Hindlimb muscle (tissue), 1 donor: Measurements from ENCODE around the gene DPM1. TPM values are rescaled to one million over a fixed set of nuclear protein-coding genes. Genes with fewer than 3 reads are reported as not detected.
"Not testable (repeated sequence)": the region's sequence is repeated elsewhere in the genome, so short reads cannot be mapped to it uniquely, and the experiment has no call there.

Source experiments
- DNase-seq: peaks from one replicate; pipeline ENCODE4 v3.0.0-alpha.2; 2013
- polyA plus RNA-seq: library from polyadenylated mRNA; unstranded; fragments of 120-200 nt; gene quantifications from one replicate; pipeline ENCODE4 v1.2.1, GENCODE V29; 2013; ENCODE audit not compliant: insufficient read length

The DPM1 gene
- polyA plus RNA-seq, 1 donor = 39.1 TPM

DNA sequence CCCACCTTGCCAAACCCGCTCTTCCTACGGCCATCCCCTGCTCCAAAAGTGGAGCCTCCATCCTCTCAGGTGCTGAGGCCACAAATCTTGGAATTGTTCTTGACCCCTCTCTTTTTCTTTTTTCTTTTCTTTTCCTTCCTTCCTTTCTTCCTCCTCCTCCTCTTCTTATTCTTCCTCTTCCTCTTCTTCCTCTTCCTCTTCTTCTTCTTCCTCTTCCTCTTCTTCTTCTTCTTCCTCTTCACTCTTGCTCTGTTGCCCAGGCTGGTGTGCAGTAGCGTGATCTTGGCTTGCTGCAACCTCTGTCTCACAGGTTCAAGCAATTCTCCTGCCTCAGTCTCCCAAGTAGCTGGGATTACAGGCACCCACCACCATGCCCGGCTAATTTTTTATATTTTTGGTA lies 20.2 kb upstream of the DPM1 start:
- not testable (repeated sequence) for DNase-seq

DNA sequence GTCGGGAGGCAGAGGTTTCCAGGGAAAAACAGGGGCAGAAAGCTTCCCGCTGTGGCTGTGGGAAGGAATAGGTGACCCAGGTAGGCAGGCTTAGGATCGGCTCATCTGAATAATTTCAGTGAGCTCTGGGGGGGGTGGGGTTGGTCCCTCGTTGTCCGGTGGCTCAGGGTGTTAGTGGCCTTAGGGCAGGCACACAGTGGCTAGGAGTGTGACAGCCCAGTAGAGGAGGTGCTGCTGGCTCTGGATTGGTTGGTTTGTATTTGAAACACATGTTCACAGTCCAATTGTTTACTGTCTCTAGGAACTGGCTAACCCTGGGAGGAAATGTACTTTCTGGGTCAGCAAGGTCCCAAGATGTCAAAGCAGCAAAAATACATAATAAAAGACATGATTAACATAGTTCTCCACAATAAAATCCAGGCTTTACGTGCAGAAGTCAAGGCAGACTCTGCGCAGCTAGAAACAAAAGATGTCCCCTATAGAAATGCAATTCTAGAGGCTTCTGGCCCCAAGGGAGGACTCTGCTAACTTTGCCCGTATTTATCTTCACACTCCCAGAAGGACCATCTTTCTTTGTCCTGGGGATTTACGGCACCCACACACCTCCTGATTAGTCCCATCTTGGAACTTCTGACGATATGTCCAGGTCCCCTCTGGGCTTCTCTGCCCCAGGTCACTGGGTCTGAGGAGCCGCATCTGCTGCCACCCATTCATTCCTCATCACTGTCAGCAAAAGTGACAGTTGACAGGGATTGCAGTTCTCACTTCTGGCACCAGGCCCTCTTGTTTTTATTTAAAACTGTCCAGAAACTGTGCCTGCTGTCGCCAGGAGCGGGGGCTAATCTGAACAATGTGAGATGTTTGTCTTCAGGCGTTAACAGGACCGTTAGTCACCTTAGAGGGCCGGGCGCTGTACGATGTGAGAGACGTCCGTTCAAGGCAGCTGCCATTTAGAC lies 19.0 kb upstream of the DPM1 start:
- DNase-seq = no peak

DNA sequence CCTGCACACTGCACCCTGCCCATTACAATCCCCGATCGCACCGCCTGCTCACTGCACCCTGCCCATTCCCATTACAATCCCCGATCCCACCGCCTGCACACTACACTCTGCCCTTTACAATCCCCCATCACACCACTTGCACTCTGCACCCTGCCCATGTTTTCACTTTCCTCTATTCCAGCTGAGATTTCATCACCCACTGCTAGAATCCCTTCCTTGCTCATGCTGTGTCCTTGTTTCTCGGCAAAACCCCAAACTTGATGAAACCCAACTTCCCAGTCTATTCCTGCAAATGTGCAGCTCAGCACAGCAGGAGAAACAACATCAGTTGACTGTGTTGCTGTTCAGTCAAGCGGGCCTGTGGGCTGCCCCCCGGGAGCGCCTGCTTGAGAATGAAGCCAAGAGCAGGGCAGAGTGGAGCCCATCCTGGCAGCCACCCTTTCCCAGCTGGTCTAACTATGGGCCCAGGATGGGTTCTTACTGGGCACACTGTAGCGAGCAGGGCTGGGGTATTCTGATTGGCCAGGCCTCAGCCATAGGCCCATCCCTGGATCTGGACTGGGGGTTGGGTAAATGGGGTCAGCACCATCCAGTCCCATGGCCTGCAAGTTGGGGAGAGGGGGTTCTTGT lies 17.5 kb upstream of the DPM1 start:
- DNase-seq = no peak

DNA sequence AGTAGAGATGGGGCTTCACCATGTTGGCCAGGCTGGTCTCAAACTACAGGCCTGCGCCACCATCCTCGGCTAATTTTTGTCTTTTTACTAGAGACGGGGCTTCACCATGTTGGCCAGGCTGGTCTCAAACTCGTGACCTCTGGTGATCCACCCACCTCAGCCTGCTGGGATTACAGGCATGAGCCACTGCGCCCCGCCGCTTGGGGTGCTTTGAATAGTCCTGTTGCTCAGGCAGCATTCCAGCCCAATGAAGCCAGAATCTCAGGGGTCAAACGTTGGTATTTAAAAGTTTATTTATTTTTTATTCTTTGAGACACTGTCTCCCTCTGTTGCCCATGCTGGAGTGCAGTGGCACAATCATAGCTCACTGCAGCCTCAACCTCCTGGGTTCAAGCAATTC lies 11.6 kb upstream of the DPM1 start:
- DNase-seq = no peak

DNA sequence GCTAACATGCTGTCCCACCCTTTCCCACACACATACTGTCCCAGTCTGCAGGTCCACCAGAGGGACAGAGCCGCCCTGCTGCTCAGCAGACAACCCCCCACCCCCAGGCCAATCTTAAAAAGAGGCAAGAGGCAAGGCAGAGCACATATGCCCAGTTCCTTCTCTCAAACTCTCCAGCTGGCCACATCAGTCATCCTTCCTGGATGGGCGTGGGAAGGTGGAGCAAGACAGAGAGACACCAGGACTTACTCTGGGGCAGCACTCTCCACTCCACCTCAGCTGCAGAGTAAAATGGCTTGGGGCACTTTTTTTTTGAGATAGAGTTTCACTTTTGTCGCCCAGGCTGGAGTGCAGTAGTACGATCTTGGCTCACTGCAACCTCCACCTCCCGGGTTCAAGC lies 11.1 kb upstream of the DPM1 start:
- no peak for DNase-seq

DNA sequence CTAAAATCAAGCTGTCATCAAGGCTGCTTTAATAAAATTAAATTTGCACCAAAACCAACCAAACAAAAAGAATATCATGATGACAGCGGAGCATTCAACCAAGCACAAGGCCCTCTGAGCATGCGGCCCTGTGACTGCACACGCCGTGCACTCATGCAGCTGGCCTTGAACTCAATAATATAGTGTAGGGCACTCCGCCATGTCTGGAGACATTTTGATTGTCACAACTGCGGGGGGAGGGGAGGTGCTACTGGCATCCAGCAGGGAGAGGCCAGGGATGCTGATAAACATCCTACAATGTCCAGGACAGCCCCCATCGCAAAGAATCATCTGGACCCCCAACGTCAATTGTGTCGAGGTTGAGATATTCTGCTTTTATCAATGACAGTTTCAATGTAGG lies 10.0 kb upstream of the DPM1 start:
- no peak for DNase-seq

DNA sequence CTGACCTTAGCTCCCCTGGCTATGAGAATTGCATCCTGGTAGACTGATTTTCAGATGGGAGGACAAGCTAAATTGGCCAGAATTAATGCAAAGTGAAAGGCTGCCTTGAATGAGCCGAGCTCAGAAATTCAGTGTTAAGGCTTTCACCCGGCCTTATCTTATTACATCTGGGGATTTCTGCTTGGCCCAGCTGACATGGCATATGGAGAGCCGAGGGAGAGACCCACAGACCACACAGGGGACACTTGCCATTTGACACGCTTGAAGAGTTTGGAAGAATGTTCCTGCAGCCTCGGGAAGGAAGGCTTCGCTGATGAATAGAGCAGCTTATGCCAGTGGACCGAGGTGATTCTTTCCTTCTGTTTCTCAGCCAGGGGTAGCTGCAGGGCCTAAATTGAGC lies 9.3 kb upstream of the DPM1 start:
- no peak for DNase-seq

DNA sequence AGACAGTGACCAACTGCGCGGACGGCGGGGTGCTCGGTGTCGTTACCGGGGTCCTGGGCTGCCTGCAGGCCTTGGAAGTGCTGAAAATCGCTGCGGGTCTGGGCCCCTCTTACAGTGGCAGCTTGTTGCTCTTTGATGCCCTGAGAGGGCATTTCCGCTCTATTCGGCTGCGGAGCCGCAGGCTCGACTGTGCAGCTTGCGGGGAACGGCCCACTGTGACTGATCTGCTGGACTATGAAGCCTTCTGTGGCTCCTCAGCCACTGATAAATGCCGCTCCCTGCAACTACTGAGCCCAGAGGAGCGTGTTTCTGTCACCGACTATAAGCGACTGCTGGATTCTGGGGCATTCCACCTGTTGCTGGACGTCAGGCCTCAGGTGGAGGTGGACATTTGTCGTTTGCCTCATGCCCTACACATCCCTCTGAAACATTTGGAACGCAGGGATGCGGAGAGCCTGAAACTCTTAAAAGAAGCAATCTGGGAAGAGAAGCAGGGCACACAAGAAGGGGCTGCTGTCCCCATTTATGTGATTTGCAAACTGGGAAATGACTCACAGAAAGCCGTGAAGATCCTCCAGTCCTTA lies 1.3 kb upstream of the DPM1 start:
- DNase-seq = no peak

DNA sequence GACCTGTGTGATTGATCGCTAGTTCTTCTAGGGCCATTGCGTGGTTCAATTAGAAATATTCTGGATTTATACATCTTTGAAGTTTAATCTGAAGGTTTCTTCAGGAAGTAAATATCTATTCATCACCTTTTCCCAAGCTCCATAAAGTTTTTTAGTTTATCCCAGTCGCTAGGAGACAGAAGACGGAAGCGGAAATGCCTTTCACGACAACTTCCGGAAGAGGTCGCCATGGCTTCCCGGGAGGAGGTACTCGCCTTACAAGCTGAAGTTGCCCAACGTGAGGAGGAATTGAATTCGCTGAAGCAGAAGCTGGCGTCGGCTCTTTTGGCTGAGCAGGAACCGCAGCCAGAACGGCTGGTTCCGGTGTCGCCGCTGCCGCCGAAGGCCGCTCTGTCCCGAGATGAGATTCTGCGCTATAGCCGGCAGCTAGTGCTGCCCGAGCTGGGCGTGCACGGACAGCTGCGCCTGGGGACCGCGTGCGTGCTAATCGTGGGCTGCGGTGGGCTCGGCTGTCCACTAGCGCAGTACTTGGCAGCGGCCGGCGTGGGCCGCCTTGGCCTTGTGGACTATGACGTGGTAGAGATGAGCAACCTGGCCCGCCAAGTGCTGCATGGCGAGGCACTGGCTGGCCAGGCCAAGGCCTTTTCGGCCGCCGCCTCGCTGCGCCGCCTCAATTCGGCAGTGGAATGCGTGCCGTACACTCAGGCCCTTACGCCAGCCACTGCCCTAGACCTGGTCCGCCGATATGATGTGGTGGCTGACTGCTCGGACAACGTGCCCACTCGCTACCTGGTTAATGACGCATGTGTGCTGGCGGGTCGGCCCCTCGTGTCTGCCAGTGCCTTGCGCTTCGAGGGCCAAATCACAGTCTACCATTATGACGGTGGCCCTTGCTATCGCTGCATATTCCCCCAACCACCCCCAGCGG lies 547 bp upstream of the DPM1 start, which contains the start of gene MOCS3:
Gene MOCS3 (plus strand): TSS at position 204 of the 928 bp plus-strand sequence. CDS start 25 bp downstream, at position 229.
- DNase-seq = peak; percentile 91

DNA sequence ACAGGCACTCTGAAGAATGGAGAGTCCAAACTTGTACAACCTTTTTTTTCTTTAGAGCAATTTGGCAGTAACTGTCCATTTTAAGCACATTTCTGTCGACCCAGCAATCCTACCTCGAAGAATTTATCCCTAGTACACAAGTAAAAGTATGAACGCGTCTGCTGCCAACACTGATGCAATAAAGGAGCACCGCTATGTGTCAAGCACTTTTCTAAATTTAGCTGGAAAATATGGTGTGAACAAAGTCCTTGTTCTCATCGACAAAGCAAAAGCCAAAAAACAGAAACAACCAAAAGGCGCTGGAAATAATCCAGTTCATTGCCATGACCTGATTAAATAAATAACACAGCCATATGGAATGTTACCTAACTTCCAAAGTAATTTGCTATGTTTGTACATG lies 1.1 kb downstream of the DPM1 start:
- no peak for DNase-seq

DNA sequence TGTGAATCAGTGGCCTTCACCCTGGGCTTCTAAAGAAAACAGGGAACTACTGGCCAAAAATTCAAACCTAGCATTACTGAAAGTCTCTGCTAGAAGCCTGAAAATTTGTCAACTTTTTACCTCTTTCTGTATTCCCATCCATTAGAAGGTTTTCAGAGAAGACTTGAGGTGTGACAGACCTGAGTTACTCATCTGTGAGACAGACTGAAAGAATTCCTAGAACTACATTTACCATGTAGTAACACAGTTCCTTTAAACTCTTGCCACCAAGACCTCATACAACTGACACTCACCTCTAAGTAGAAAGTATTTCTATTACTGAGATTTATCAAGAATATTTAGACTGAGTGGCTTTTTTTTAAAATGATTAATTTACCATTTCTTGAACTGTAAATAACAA lies 4.5 kb downstream of the DPM1 start:
- no peak for DNase-seq

DNA sequence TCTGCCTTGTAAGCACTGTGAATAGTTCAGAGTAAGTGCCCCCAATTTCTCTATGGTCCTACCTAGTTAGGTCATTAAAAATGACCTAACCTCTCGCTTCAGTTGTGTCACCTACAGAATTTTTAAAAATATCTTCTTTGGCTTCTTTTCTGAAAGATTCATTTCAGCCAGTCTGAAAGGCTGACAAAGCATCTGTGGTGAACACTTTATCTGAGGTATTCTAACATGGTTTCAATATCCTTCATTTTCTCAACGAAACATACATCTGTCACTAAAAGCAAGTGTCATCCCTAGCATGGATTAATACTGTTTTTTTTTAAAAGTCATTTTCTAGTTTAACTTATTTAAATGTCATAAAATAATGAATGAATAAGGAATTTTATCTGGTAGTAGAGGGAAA lies 5.1 kb downstream of the DPM1 start:
- DNase-seq = no peak

DNA sequence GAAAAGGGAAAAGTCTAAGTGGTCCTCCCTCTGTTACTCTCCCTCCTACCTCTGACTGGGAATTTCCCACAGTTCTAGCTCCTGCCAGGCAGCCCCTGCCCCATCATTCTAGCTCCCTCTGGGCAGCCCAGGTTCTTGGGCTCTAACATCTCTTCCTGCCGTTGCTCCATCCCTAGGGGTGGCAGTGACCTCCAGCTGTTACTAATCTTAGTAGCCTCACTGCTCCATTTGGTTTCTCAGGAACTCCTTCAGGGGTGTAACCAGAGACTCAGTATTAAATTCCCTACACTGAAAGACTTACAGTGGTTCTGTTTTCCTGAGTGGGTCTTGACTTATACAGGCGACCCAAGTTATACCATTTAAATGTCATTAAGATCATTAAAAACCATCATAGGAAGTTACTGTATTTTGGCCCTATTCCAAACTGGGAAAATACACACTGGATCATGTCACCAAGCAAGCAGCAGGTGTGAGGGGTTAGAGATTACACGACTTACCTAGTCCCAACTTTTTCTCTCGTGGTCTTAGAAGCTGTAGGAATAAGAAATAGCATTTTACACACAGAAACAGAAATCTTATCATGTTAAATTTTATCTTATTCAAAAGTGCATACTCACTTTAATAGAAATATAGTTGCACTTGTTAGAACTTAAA lies 10.1 kb downstream of the DPM1 start:
- DNase-seq = no peak

DNA sequence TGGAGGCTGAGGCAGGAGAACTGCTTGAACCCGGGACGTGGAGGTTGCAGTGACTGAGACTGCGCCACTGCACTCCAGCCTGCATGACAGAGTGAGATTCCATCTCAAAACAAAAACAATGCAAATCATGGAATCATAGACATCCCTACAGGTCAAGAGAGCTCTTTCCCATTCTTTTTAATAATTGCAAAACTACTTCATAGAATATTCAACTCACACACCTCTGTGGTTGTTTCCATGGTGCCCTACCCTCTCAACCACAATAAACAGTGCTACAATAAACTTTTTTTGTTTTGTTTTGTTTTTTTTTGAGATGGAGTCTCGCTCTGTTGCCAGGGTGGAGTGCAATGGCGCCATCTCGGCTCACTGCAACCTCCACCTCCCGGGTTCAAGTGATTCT lies 15.3 kb downstream of the DPM1 start:
- no peak for DNase-seq

DNA sequence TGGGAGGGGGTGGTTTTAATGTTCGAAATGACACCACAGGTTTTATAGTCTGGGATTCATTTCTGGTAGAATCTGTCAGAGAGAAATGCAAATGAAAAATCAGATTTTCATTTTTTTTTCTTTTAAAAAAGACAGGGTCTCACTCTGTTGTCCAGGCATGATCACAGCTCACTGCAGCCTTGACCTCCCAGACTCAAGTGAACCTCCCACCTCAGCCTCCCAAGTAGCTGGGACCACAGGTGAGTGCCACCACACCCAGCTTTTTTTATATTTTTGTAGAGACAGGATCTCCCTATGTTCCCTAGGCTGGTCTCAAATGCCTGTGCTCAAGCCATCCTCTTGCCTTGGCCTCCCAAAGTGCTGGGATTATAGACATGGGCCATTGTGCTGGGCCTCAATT lies 24.7 kb downstream of the DPM1 start:
- DNase-seq = no peak

DNA sequence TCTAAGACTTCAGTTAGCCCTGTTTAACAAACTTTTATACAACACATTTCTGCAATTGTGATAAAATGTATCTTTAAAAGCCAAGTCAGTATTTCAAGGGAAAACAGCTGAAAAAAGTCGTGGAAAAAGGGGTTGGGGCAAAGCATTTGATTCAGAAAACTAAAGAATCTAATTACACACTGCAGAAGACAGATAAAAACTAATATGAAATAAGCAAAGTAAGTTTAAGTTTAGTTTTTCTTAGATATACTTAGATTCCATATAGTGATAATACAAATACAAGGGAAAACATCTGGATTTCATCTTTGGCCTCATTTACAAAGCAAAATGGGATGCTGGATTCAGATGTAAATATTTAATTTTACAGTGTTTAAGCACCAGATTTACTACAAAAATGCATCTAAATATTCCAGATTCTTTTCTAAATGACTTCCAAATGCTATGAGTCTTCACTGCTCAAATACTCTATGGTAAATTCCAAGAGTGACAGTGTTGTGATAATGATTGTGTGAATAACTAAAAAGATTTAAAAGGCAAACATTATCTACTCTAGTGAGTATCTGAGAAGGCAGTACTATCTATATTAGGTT lies 25.5 kb downstream of the DPM1 start:
- no peak for DNase-seq

DNA sequence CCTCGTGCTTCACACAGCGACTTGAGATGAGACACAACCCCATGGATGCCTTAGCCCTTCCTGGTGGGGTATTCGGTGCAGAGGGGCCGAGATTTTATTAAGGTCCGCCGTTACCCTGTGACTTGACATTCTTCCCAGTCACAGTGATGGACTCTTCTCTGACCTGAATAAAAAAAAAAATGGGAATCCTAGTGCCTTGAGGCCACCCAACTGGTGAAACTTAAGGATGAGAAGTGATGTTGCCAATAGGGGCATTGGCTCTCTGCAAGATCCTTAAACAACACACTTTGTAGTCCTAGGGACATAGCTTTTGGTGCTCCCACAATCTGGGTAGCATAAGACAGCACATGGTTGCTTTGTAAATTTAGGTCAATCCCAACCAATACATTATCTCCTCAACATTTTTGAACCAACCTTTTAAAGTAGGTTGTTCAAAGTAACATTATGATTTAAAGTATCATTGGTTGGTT lies 26.3 kb downstream of the DPM1 start:
- no peak for DNase-seq

DNA sequence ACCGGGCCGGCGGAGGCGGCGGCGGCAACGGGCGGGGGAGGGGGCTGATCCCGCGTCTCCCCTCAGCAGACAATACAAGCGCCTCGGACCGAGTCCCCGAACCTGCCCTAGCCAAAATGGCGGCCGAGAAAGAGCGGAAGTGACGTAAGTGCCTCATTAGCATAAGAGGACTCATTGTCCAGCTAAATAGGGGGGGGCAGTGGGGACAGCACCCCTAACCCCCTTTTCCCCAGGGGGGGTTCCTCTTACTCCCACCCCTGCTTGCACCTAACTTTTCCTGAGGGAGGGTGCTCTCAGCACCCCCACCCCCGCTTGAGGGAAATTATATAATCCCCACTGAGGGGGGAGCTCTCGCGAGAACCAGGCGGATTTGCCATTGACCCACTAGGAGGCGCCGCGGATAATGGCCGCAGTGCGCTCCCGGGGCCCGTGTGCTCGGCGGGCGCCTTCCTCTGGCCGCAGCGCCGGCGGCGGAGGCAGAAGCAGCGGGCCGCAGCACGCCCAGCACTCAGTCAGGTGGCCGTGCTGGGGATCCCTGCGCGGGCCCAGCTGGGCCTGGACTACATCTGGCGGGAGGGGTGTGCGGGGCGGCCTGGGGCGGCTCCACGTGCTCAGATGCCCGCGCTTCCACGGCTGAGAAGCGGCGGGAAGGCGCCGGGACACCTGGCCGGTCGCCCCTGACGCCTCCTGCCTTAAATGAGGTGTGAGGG lies 26.9 kb downstream of the DPM1 start, which contains the start of gene ADNP:
Gene ADNP (minus strand): TSS at position 132 of the 710 bp plus-strand sequence. CDS start 27,441 bp downstream, outside the sequence.
- peak; percentile 94 for DNase-seq

DNA sequence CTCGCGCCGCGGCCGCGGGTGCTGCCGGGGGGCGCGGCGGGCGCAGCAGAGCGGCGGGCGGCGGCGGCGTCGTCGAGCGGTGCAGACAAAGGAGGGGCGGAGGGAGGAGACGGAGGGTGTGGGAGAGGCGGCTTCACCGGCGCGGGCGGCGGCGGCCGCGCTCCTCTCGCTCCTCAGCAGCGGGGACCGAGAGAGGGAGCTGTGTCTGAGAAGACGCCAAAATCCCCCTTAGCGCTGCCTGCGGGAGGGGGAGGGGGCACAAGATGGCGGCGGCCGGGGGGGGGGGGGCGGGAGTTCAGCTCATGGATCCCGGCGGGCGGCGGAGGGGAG lies 27.4 kb downstream of the DPM1 start:
- no peak for DNase-seq

DNA sequence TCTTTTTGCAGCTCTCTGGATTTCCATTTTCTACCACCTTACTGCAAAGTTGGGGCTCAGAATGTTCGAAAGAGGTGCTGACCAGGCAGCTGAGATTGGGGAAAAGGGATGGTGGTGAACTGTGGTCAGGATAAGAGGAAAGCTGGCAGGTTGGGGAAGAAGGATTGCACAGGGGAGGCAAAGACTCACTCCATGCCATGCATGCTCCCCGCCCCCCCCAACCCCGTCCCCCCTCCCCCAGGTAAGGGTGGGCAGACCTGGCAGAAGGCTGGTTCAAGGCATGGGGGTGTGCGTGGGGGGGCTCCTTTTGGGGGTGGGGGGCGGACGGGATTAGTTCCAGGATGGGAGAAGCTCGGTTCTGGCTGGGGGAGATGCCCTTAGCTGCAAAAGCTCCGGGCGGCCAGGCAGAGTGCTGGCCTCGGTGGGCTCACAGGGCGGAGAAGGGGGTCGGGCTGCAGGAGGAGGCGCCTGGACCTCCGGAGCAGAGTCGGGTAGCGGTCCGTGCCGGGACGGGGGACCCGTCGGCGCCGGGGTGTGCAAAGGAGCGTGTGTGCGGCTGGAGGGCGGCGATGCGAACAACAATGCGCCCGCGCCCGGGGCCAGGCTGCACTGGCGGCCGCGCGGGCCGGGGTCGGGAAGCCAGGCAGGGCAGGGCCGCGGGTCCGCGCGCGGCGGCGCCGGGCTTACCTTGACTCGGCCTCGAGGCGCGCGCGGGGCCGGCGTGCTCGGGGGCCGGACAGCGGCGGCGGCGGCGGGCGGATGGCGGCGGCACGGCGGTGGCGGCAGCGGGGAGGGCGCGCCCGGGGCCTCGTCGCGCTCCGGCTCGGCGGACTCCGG lies 28.0 kb downstream of the DPM1 start:
- peak; percentile 26 for DNase-seq
